HCT116 (cell line): ENCODE measurements around the gene IGSF3. TPM values are rescaled to one million over a fixed set of nuclear protein-coding genes. Genes with fewer than 3 reads are reported as not detected.

Experiments used
- ATAC-seq: fragments of 200-7000 bp; cut with Tn5 transposase; 2 replicates; pipeline ENCODE4 v1.9.1; 2020; ENCODE audit warnings: mild to moderate bottlenecking, moderate library complexity
- BruUV-seq: library from RNA; stranded (reverse); fragments of 400-500 nt; replicated peaks from 2 replicates; lab custom pipeline; 2021; lab: Mats Ljungman, UMichigan
- CTCF ChIA-PET: fragments of 300-600 bp; sonication (Branson Sonifier 250); formaldehyde crosslinking; loops from one replicate; lab custom pipeline; 2021; ENCODE audit warnings: antibody characterized with exemption; lab: Charles Lee
- POLR2A ChIA-PET: fragments of 300-600, 350-600 bp; sonication (Branson Sonifier 250); formaldehyde crosslinking; loops from one replicate; lab custom pipeline; 2021; ENCODE audit warnings: antibody characterized with exemption; lab: Charles Lee
- RAD21 ChIA-PET, 2 experiments: fragments of 300-600 bp; sonication (Branson Sonifier 250); formaldehyde crosslinking; loops; one replicate each; lab custom pipeline; 2023; ENCODE audit warnings: low total read pairs in 2 of 2; ENCODE audit not compliant: uncharacterized antibody in 2 of 2, unreplicated experiment in 2 of 2, low non-redundant PET in 1 of 2; lab: Charles Lee
- DNase-seq: peaks from one replicate; pipeline ENCODE4 v3.0.0-alpha.2; 2010; ENCODE audit warnings: low read depth, low spot score
- H2AFZ ChIP-seq: fragments of 200-600 bp; shearing (Covaris generic), sonication (generic); 2 replicates; pipeline ENCODE4 v1.6.1; 2017; ENCODE audit warnings: low read depth, mixed run types, mixed read lengths, antibody characterized with exemption, low read length; ENCODE audit not compliant: poor library complexity, severe bottlenecking
- H3K27ac ChIP-seq: 2 replicates; pipeline ENCODE4 v1.5.1; 2012; ENCODE audit warnings: low read depth, low read length
- H3K27me3 ChIP-seq: fragments of 200-600 bp; sonication (generic); 2 replicates; pipeline ENCODE4 v1.6.1; 2016; ENCODE audit warnings: mixed run types, low read length, mixed read lengths; ENCODE audit not compliant: insufficient read depth
- H3K36me3 ChIP-seq, 2 experiments: fragments of 200-500 bp in 1 of 2; fragments of 200-600 bp in 1 of 2; sonication (Bioruptor generic) in 1 of 2; sonication (generic) in 1 of 2; 2 replicates each; pipeline versions ENCODE4 v1.5.1 to v1.6.1; 2014 to 2016; ENCODE audit warnings: low read length in 2 of 2, inconsistent platforms in 1 of 2, mixed read lengths in 1 of 2, mixed run types in 1 of 2; ENCODE audit not compliant: insufficient read depth in 2 of 2, control insufficient read depth in 1 of 2
- H3K4me1 ChIP-seq, 2 experiments: fragments of 200-600 bp in 1 of 2; sonication (generic) in 1 of 2; 2 replicates each; pipeline versions ENCODE4 v1.5.1 to v1.6.1; 2012 to 2017; ENCODE audit warnings: low read length in 2 of 2, inconsistent platforms in 1 of 2, mild to moderate bottlenecking in 1 of 2, mixed read lengths in 1 of 2, mixed run types in 1 of 2, moderate library complexity in 1 of 2; ENCODE audit not compliant: insufficient read depth in 2 of 2, control insufficient read depth in 1 of 2
- H3K4me2 ChIP-seq: fragments of 200-600 bp; sonication (generic); 2 replicates; pipeline ENCODE4 v1.6.1; 2017; ENCODE audit warnings: mixed run types, low read length, mixed read lengths
- H3K4me3 ChIP-seq, 2 experiments: fragments of 200-600 bp in 1 of 2; sonication (generic) in 1 of 2; replicated peaks in 1 of 2; 2 replicates each; pipeline ENCODE4 v1.5.1; 2011 to 2016; ENCODE audit warnings: low read length in 2 of 2, control low read depth in 1 of 2, low read depth in 1 of 2, mild to moderate bottlenecking in 1 of 2, mixed read lengths in 1 of 2, mixed run types in 1 of 2
- H3K79me2 ChIP-seq: fragments of 200-600 bp; sonication (generic); 2 replicates; pipeline ENCODE4 v1.6.1; 2017; ENCODE audit warnings: mild to moderate bottlenecking, mixed run types, low read length, moderate library complexity, mixed read lengths; ENCODE audit not compliant: insufficient read depth
- H3K9ac ChIP-seq: fragments of 200-600 bp; sonication (generic); 2 replicates; pipeline ENCODE4 v1.6.1; 2016; ENCODE audit warnings: low read length, mixed read lengths
- H3K9me2 ChIP-seq: fragments of 200-600 bp; sonication (generic), shearing (Covaris generic); 2 replicates; pipeline ENCODE4 v1.6.1; 2017; ENCODE audit warnings: mixed run types, mild to moderate bottlenecking, moderate library complexity; ENCODE audit not compliant: insufficient read depth
- H3K9me3 ChIP-seq, 2 experiments: fragments of 200-500 bp in 1 of 2; fragments of 200-600 bp in 1 of 2; sonication (Bioruptor generic) in 1 of 2; sonication (generic) in 1 of 2; 2 replicates each; pipeline ENCODE4 v1.6.1; 2014 to 2017; ENCODE audit warnings: low read length in 2 of 2, mixed read lengths in 2 of 2, inconsistent platforms in 1 of 2, low read depth in 1 of 2, mild to moderate bottlenecking in 1 of 2, mixed run types in 1 of 2, moderate library complexity in 1 of 2; ENCODE audit not compliant: control insufficient read depth in 1 of 2, insufficient read depth in 1 of 2
- H4K20me1 ChIP-seq: fragments of 200-600 bp; sonication (generic), shearing (Covaris generic); 2 replicates; pipeline ENCODE4 v1.6.1; 2017; ENCODE audit warnings: mixed run types, mild to moderate bottlenecking, moderate library complexity; ENCODE audit not compliant: insufficient read depth
- ATF3 ChIP-seq: IDR thresholded peaks from 2 replicates; pipeline ENCODE4 v1.6.1; 2012
- CTCF ChIP-seq, 3 experiments: fragments of 200-600 bp in 1 of 3; sonication (generic) in 1 of 3; IDR thresholded peaks in 2 of 3; conservative IDR thresholded peaks in 1 of 3; 2 replicates each; pipeline ENCODE4 v1.5.1; 2012 to 2017; ENCODE audit warnings: low read depth in 2 of 3, low read length in 2 of 3, antibody characterized with exemption in 1 of 3, borderline replicate concordance in 1 of 3, control low read depth in 1 of 3, mild to moderate bottlenecking in 1 of 3, mixed read lengths in 1 of 3, mixed run types in 1 of 3, moderate library complexity in 1 of 3; ENCODE audit not compliant: insufficient read depth in 1 of 3
- ELF1 ChIP-seq: IDR thresholded peaks from 2 replicates; pipeline ENCODE4 v1.6.1; 2012; ENCODE audit warnings: low read depth, borderline replicate concordance
- EZH2phosphoT487 ChIP-seq: fragments of 200-600 bp; IDR thresholded peaks from 2 replicates; pipeline ENCODE4 v1.6.1; 2018; ENCODE audit warnings: antibody characterized with exemption, borderline replicate concordance
- MAX ChIP-seq: IDR thresholded peaks from 2 replicates; pipeline ENCODE4 v1.6.1; 2012
- POLR2AphosphoS5 ChIP-seq: IDR thresholded peaks from 2 replicates; pipeline ENCODE4 v1.6.1; 2011; ENCODE audit warnings: mild to moderate bottlenecking, low read depth, low read length, moderate library complexity
- SIN3A ChIP-seq: IDR thresholded peaks from 2 replicates; pipeline ENCODE4 v1.6.1; 2012; ENCODE audit warnings: low read depth
- SP1 ChIP-seq: IDR thresholded peaks from 2 replicates; pipeline ENCODE4 v1.6.1; 2012; ENCODE audit warnings: low read depth
- SRF ChIP-seq: IDR thresholded peaks from 2 replicates; pipeline ENCODE4 v1.6.1; 2012; ENCODE audit warnings: low read depth
- TCF7L2 ChIP-seq: IDR thresholded peaks from 2 replicates; pipeline ENCODE4 v1.7.0; 2011; ENCODE audit warnings: borderline replicate concordance, inconsistent platforms; ENCODE audit not compliant: insufficient read depth, insufficient read length; ENCODE audit errors: extremely low read depth
- YY1 ChIP-seq: IDR thresholded peaks from 2 replicates; pipeline ENCODE4 v1.6.1; 2011; ENCODE audit warnings: low read length, low read depth, moderate library complexity, mild to moderate bottlenecking; ENCODE audit not compliant: insufficient replicate concordance; ENCODE audit errors: extremely low read depth
- ZBTB33 ChIP-seq: IDR thresholded peaks from 2 replicates; pipeline ENCODE4 v1.6.1; 2011; ENCODE audit warnings: mild to moderate bottlenecking, low read length, moderate library complexity; ENCODE audit not compliant: insufficient replicate concordance; ENCODE audit errors: extremely low read depth
- ZFX ChIP-seq: fragments of 450-650 bp; IDR thresholded peaks from 2 replicates; pipeline ENCODE4 v1.6.1; 2017
- intact Hi-C: fragments of 100-400 bp; cut with micrococcal nuclease; formaldehyde crosslinking; loops from 2 replicates; pipeline ENCODE4 v1.10.0; 2022
- total RNA-seq: library from RNA; stranded (reverse); gene quantifications from one replicate; pipeline ENCODE4 v1.2.1, GENCODE V29; 2021; ENCODE audit not compliant: unreplicated experiment

Gene IGSF3
- total RNA-seq, 1 experiment from 2014 or later = 18.6 TPM

GRCh38 chr1:116664978-116665371 is 2.6 kb downstream of the IGSF3 start (continued):
- no peak for TF ChIP-seq YY1
- no peak for TF ChIP-seq SRF
- no peak for TF ChIP-seq ATF3
- TF ChIP-seq CTCF (IDR thresholded peaks at IDR 0.05 in 2 of 3, conservative IDR thresholded peaks at IDR 0.05 in 1 of 3; ENCODE audit: borderline replicate concordance in 1 of 3, insufficient read depth in 1 of 3, low read depth in 2 of 3, low read length in 2 of 3) = no peak
- TF ChIP-seq POLR2AphosphoS5 = no peak
- TF ChIP-seq ELF1 = no peak
- no peak for TF ChIP-seq ZFX
- TF ChIP-seq, all 23 proteins: peak for 0

GRCh38 chr1:116664366-116664977 is 3.1 kb downstream of the IGSF3 start:
- intact Hi-C loops = no loop called here
- TF ChIP-seq SP1 (no peak), YY1 (no peak), SIN3A (no peak), EZH2phosphoT487 (no peak), ATF3 (no peak), TCF7L2 (no peak), ZFX (no peak), POLR2AphosphoS5 (no peak), MAX (no peak), CTCF (IDR thresholded peaks at IDR 0.05 in 2 of 3, conservative IDR thresholded peaks at IDR 0.05 in 1 of 3; ENCODE audit: borderline replicate concordance in 1 of 3, insufficient read depth in 1 of 3, low read depth in 2 of 3, low read length in 2 of 3) (no peak), ZBTB33 (no peak)

More at GRCh38 chr1:116664366-116664977, 3.1 kb downstream of the IGSF3 start:
- Histone ChIP-seq H3K4me3 (no peak overlapping the region), H3K27ac (no peak overlapping the region), H3K27me3 (no peaks in the 10 kb centered on the region), H3K9ac (no peak overlapping the region), H4K20me1 (no peaks in the 10 kb centered on the region), H3K4me1 (peaks cover 3 to 17% of the 10 kb centered on the region in 2 experiments; a peak in 3 of 4 replicates), H3K4me2 (no peak overlapping the region), H3K9me3 (no peaks in the 10 kb centered on the region), H3K79me2 (no peaks in the 10 kb centered on the region), H2AFZ (no peak overlapping the region), H3K9me2 (no peaks in the 10 kb centered on the region), H3K36me3 (no peaks in the 10 kb centered on the region)
- no TSS peak for BruUV-seq
- ChIA-PET POLR2A (no interaction called here), CTCF (no interaction called here), RAD21 (no interaction called here)
- no peak for DNase-seq
- no peak for ATAC-seq
